WTC11 (cell line): ENCODE data around the gene G0S2.

Experiments
- KAT7 ChIP-seq: sonication (generic); formaldehyde crosslinking; IDR thresholded peaks from 2 replicates; pipeline ENCODE4 v1.8.1; 2023; ENCODE audit warnings: missing genetic modification reagents, mild to moderate bottlenecking, borderline replicate concordance
- NFE2L1 ChIP-seq: sonication (generic); formaldehyde crosslinking; IDR thresholded peaks from 2 replicates; pipeline ENCODE4 v1.8.1; 2023; ENCODE audit warnings: missing genetic modification reagents
- OVOL2 ChIP-seq: fragments of 250-450 bp; sonication (Bioruptor Pico); IDR thresholded peaks from 2 replicates; pipeline ENCODE4 v1.9.0; 2021; ENCODE audit warnings: mild to moderate bottlenecking, borderline replicate concordance
- RELA ChIP-seq: sonication (generic); formaldehyde crosslinking; IDR thresholded peaks from 2 replicates; pipeline ENCODE4 v1.8.1; 2022; ENCODE audit warnings: missing genetic modification reagents, mild to moderate bottlenecking, borderline replicate concordance
- SMAD4 ChIP-seq: sonication (generic); formaldehyde crosslinking; IDR thresholded peaks from 2 replicates; pipeline ENCODE4 v1.8.0; 2022; ENCODE audit warnings: mild to moderate bottlenecking, missing genetic modification reagents
- TEAD4 ChIP-seq: sonication (generic); formaldehyde crosslinking; IDR thresholded peaks from 2 replicates; pipeline ENCODE4 v1.8.0; 2022; ENCODE audit warnings: mild to moderate bottlenecking, missing genetic modification reagents
- ZBTB21 ChIP-seq: sonication (generic); formaldehyde crosslinking; IDR thresholded peaks from 2 replicates; pipeline ENCODE4 v1.8.1; 2023; ENCODE audit warnings: mild to moderate bottlenecking, missing genetic modification reagents, borderline replicate concordance
- TF ChIP-seq, protein P1 (sequence below): sonication (generic); formaldehyde crosslinking; IDR thresholded peaks from 2 replicates; pipeline ENCODE4 v1.8.0; 2022; ENCODE audit warnings: mild to moderate bottlenecking, missing genetic modification reagents
- TF ChIP-seq, protein P2 (sequence below): fragments of 200-600 bp; IDR thresholded peaks from 2 replicates; pipeline ENCODE4 v1.8.0; 2022; ENCODE audit warnings: antibody characterized with exemption
- TF ChIP-seq, protein P3 (sequence below): sonication (generic); formaldehyde crosslinking; IDR thresholded peaks from 2 replicates; pipeline ENCODE4 v1.8.0; 2022; ENCODE audit warnings: mild to moderate bottlenecking, missing genetic modification reagents
- TF ChIP-seq, protein P4 (sequence below): sonication (generic); formaldehyde crosslinking; IDR thresholded peaks from 2 replicates; pipeline ENCODE4 v1.8.0; 2023; ENCODE audit warnings: missing genetic modification reagents, mild to moderate bottlenecking, borderline replicate concordance
- TF ChIP-seq, protein P5 (sequence below): sonication (generic); formaldehyde crosslinking; IDR thresholded peaks from 2 replicates; pipeline ENCODE4 v1.8.1; 2023; ENCODE audit warnings: mild to moderate bottlenecking, moderate library complexity, missing genetic modification reagents

DNA sequence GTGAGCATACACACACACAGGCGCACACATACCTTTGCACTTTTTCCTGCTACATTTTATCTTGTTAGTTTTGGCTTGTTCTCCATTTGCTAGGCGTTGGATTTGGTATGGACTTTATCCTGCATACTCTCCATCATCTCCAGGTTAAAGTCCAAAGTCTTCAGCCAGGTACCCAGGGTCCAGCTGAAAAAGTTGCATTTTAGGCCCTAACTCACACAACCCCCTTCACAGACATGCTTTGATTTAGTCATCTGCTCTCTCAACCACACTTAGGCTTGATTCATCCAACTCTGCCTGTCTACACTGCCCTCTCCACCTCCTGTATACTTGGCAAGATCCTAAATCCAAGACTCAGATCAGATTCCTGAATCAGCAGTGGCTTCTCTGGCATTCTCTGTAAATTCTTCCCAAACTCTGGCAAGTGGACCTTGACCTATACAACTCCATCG is 12.3 kb upstream of the G0S2 start:
- TF ChIP-seq, protein P1, sequence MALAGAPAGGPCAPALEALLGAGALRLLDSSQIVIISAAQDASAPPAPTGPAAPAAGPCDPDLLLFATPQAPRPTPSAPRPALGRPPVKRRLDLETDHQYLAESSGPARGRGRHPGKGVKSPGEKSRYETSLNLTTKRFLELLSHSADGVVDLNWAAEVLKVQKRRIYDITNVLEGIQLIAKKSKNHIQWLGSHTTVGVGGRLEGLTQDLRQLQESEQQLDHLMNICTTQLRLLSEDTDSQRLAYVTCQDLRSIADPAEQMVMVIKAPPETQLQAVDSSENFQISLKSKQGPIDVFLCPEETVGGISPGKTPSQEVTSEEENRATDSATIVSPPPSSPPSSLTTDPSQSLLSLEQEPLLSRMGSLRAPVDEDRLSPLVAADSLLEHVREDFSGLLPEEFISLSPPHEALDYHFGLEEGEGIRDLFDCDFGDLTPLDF (CRISPR knock-in tag), result no peak
- no peak for TF ChIP-seq KAT7 (CRISPR knock-in tag)
- TF ChIP-seq, protein P2, sequence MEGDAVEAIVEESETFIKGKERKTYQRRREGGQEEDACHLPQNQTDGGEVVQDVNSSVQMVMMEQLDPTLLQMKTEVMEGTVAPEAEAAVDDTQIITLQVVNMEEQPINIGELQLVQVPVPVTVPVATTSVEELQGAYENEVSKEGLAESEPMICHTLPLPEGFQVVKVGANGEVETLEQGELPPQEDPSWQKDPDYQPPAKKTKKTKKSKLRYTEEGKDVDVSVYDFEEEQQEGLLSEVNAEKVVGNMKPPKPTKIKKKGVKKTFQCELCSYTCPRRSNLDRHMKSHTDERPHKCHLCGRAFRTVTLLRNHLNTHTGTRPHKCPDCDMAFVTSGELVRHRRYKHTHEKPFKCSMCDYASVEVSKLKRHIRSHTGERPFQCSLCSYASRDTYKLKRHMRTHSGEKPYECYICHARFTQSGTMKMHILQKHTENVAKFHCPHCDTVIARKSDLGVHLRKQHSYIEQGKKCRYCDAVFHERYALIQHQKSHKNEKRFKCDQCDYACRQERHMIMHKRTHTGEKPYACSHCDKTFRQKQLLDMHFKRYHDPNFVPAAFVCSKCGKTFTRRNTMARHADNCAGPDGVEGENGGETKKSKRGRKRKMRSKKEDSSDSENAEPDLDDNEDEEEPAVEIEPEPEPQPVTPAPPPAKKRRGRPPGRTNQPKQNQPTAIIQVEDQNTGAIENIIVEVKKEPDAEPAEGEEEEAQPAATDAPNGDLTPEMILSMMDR, result no peak
- TF ChIP-seq, protein P3, sequence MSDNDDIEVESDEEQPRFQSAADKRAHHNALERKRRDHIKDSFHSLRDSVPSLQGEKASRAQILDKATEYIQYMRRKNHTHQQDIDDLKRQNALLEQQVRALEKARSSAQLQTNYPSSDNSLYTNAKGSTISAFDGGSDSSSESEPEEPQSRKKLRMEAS (CRISPR knock-in tag), result no peak
- no peak for TF ChIP-seq ZBTB21 (CRISPR knock-in tag)
- no peak for TF ChIP-seq RELA (CRISPR knock-in tag)
- no peak for TF ChIP-seq TEAD4 (CRISPR knock-in tag)
- TF ChIP-seq OVOL2, result no peak
- TF ChIP-seq SMAD4 (CRISPR knock-in tag), result no peak
- TF ChIP-seq, protein P4, sequence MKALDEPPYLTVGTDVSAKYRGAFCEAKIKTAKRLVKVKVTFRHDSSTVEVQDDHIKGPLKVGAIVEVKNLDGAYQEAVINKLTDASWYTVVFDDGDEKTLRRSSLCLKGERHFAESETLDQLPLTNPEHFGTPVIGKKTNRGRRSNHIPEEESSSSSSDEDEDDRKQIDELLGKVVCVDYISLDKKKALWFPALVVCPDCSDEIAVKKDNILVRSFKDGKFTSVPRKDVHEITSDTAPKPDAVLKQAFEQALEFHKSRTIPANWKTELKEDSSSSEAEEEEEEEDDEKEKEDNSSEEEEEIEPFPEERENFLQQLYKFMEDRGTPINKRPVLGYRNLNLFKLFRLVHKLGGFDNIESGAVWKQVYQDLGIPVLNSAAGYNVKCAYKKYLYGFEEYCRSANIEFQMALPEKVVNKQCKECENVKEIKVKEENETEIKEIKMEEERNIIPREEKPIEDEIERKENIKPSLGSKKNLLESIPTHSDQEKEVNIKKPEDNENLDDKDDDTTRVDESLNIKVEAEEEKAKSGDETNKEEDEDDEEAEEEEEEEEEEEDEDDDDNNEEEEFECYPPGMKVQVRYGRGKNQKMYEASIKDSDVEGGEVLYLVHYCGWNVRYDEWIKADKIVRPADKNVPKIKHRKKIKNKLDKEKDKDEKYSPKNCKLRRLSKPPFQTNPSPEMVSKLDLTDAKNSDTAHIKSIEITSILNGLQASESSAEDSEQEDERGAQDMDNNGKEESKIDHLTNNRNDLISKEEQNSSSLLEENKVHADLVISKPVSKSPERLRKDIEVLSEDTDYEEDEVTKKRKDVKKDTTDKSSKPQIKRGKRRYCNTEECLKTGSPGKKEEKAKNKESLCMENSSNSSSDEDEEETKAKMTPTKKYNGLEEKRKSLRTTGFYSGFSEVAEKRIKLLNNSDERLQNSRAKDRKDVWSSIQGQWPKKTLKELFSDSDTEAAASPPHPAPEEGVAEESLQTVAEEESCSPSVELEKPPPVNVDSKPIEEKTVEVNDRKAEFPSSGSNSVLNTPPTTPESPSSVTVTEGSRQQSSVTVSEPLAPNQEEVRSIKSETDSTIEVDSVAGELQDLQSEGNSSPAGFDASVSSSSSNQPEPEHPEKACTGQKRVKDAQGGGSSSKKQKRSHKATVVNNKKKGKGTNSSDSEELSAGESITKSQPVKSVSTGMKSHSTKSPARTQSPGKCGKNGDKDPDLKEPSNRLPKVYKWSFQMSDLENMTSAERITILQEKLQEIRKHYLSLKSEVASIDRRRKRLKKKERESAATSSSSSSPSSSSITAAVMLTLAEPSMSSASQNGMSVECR, result no peak
- TF ChIP-seq NFE2L1 (CRISPR knock-in tag), result no peak
- TF ChIP-seq, protein P5, sequence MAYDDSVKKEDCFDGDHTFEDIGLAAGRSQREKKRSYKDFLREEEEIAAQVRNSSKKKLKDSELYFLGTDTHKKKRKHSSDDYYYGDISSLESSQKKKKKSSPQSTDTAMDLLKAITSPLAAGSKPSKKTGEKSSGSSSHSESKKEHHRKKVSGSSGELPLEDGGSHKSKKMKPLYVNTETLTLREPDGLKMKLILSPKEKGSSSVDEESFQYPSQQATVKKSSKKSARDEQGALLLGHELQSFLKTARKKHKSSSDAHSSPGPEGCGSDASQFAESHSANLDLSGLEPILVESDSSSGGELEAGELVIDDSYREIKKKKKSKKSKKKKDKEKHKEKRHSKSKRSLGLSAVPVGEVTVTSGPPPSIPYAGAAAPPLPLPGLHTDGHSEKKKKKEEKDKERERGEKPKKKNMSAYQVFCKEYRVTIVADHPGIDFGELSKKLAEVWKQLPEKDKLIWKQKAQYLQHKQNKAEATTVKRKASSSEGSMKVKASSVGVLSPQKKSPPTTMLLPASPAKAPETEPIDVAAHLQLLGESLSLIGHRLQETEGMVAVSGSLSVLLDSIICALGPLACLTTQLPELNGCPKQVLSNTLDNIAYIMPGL (CRISPR knock-in tag), result no peak
